Measurements from ENCODE around the gene RNF17. TPM values are rescaled to one million over a fixed set of nuclear protein-coding genes. Genes with fewer than 3 reads are reported as not detected.
"Not testable (repeated sequence)": the region's sequence is repeated elsewhere in the genome, so short reads cannot be mapped to it uniquely, and the experiment has no call there.

Gene RNF17, protein sequence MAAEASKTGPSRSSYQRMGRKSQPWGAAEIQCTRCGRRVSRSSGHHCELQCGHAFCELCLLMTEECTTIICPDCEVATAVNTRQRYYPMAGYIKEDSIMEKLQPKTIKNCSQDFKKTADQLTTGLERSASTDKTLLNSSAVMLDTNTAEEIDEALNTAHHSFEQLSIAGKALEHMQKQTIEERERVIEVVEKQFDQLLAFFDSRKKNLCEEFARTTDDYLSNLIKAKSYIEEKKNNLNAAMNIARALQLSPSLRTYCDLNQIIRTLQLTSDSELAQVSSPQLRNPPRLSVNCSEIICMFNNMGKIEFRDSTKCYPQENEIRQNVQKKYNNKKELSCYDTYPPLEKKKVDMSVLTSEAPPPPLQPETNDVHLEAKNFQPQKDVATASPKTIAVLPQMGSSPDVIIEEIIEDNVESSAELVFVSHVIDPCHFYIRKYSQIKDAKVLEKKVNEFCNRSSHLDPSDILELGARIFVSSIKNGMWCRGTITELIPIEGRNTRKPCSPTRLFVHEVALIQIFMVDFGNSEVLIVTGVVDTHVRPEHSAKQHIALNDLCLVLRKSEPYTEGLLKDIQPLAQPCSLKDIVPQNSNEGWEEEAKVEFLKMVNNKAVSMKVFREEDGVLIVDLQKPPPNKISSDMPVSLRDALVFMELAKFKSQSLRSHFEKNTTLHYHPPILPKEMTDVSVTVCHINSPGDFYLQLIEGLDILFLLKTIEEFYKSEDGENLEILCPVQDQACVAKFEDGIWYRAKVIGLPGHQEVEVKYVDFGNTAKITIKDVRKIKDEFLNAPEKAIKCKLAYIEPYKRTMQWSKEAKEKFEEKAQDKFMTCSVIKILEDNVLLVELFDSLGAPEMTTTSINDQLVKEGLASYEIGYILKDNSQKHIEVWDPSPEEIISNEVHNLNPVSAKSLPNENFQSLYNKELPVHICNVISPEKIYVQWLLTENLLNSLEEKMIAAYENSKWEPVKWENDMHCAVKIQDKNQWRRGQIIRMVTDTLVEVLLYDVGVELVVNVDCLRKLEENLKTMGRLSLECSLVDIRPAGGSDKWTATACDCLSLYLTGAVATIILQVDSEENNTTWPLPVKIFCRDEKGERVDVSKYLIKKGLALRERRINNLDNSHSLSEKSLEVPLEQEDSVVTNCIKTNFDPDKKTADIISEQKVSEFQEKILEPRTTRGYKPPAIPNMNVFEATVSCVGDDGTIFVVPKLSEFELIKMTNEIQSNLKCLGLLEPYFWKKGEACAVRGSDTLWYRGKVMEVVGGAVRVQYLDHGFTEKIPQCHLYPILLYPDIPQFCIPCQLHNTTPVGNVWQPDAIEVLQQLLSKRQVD (N-terminal part only)
- not detected for total RNA-seq
- long read RNA-seq = 0 reads

DNA sequence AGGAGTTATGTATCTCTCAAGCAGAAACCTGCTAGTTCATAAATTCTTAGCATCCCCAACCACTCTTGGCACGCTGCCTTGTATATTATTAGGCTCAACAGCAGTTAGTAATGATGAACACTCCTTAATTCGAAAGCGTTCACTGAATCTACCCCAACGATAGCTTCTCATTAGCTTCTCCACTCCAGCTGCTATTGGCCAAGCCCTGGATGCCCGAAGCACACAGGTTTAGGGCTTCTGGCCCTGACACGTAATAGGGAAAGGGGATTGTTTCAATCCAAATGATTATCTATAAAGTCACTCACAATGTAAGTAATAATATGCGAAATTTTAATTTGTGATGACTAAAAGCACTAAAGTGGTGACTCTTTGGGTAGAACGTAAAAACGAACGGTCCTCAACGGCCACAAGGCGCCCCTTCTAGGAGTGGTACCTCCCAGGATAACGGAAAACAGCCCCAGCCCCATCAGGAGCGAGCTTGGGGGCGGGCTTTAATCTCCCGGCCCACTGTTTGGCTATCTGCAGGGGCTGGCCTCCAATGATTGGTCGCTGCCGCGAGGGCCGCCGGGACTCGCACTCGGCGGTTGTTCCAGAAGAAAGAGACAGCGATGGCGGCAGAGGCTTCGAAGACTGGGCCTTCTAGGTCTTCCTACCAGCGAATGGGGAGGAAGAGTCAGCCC lies at the start of gene RNF17:
Gene RNF17, plus strand, starts transcription at position 574 of the 680 bp plus-strand sequence. Its CDS starts 35 bp downstream, at position 609.
- DNase-seq (ENCODE audit: low spot score) = no peak
- intact Hi-C loops (cut with DNase I) = no loop called here

DNA sequence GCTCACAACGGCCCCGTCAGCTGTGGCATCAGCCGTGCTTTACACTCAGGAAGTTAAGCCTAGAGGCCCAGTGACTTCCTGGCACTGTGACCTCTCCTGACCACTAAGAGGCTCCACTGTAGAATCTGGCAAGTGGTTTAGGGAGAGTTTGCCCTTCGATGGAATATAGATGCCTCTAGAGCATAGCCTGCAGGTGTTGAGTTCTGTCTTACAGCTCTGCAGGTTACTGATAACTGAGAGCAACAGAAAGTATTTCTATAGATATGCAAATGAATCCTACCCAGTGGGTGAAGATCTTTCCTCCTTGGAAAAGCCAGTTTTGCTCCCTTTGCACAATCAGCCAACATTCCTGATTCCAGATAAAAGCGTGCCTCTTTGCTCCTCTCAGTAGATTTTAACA lies 48.0 kb upstream of the RNF17 start:
- no peak for DNase-seq (ENCODE audit: low spot score)
- intact Hi-C loops (cut with DNase I) = no loop called here

DNA sequence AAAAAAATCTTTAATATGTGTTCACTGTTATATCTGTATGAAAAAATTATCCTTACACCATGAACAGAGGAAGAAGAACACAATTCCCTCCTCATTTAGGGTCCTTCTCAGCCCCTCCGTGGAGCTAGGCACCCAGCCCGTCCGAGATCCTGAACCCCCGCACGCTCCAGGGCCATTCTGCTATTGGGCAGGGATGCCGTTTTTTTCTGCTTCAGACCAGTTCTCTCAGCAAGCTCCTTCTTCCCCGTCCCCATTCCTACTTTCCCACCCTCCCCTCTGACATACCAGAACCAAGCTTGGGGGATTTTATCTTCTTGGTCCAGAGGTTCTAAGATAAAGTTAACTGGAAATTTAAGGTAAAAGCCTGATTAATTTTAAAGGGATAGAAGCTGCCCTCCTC lies 47.5 kb upstream of the RNF17 start:
- intact Hi-C loops (cut with DNase I) = no loop called here
- DNase-seq (ENCODE audit: low spot score) = no peak

DNA sequence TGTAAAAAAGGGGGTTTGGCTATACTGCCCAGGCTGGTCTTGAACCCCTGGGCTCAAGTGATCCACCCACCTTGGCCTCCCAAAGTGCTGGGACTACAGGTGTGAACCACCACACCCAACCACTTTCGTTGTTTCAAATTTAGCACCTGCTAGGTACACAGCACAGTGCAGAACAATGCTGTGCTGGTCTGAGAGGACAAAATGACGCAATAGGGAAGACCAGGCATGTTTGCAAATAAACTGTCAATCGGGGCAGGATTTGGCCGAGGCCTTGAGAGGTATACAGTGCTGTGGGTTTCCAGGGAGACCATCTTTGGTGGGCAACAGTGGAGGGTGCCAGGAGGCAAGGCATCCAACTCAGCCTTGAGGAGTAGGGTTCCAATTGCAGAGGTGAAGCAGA lies 46.8 kb upstream of the RNF17 start:
- intact Hi-C loops (cut with DNase I) = no loop called here
- no peak for DNase-seq (ENCODE audit: low spot score)

DNA sequence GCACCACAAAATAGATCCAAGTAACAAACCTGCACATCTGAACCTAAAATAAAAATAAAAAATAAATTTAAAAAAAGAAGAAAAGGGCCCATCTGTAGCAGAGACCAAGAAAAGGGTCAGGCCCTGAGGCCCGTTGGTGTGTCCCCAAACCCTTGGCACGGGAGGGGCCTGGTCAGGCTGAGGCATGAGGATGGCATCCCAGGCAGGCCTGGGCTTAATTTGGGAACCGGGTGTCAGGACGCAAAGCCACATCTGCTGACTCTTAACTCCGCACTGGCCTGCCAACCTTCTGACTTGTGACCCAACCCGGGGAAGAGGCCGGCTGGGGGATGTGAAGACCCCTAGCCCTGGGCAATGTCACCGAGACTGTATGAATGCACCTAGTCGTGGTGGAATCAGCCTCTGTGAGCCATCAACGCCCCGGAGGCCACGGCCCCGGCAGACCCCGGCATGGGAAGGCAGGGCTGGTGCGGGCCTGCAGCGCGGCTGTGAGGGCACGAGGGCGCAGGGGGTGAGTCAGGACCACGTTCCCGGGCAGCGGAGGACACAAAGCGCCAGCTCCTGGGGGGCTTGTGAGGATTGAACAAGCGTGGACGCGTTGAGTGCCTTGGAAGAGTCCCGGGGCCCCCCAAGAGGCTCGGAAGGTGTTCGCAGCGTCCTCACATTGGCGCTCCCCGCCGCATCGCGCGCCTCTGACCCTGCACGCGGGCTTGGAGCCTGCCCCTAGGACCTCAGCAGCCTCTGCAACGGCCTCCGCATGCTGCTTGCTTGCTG lies 45.6 kb upstream of the RNF17 start:
- DNase-seq (ENCODE audit: low spot score) = no peak
- intact Hi-C loops (cut with DNase I) = no loop called here

DNA sequence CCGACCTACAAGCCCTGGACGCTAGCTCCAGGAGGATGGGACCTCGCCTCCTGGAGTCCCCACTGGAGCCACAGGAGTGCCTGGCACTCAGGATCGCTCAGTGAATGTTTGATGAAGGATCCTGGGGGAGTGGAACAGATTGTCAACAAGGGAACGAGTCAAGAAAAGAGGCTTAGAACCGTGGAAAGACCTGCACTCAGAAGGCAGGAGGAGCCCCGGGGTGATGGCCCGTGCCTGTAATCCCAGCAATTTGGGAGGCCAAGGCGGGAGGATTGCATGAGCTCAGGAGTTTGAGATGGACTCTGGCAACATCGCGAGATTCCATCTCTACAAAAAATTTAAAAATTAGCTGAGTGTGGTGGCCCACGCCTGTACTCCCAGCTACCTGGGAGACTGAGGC lies 44.8 kb upstream of the RNF17 start:
- intact Hi-C loops (cut with DNase I) = no loop called here
- DNase-seq (ENCODE audit: low spot score) = no peak

DNA sequence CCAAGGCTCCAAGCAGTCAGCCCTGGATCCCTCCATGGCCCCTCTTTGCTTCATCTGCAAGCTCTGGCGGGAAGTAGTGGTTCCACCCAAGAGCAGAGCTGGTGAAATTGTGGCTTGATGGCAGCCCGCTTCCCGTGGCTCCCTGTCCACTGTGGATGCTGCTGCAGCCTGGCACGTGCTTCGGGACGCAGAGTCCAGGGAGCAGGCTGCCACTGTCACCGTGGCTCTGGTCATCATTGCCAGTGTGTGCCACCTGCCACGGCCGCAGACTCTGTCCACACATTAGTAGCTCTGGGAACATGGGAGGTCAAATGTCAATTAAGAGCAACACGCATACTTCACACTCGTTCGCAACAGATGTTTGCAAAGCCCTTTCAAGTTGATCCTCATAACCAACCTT lies 40.8 kb upstream of the RNF17 start:
- no peak for DNase-seq (ENCODE audit: low spot score)
- intact Hi-C loops (cut with DNase I) = no loop called here

DNA sequence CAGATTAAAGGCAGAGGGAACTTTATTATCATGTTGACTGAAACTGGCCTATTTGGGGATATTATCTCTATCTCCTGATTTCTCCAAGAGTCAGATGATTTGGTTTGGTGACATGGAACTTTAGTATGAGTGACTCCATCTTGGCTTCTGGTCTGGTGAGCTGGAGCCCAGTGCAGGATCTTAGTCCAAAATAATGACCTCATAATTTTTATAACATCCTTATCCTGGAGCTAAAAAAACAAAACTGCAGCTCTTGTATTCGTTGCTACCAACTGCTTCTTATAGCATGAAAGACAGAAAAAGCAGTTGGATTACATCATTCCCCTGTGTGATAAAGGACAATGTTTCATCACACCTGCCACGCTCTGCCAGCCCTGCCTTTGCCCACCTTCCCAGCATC lies 39.3 kb upstream of the RNF17 start:
- no peak for DNase-seq (ENCODE audit: low spot score)
- intact Hi-C loops (cut with DNase I) = no loop called here

DNA sequence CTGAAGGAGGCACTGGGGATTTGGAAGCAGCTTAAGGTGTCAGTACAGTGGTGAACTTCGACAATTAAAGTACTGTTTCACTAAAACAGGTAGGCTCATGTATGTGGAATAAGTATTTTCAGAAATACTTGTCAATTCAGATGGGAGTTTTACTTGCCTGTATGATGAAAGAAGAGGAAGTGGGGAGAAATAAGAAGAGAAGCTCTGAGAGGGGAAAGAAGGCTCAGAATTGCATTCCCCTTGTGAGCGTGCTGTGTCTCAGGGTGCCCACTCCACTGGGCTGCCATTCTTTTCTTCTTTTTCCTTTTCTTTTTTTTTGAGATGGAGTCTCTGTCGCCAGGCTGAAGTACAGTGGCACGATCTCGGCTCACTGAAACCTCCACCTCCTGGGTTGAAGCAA lies 38.6 kb upstream of the RNF17 start:
- intact Hi-C loops (cut with DNase I) = no loop called here
- no peak for DNase-seq (ENCODE audit: low spot score)

DNA sequence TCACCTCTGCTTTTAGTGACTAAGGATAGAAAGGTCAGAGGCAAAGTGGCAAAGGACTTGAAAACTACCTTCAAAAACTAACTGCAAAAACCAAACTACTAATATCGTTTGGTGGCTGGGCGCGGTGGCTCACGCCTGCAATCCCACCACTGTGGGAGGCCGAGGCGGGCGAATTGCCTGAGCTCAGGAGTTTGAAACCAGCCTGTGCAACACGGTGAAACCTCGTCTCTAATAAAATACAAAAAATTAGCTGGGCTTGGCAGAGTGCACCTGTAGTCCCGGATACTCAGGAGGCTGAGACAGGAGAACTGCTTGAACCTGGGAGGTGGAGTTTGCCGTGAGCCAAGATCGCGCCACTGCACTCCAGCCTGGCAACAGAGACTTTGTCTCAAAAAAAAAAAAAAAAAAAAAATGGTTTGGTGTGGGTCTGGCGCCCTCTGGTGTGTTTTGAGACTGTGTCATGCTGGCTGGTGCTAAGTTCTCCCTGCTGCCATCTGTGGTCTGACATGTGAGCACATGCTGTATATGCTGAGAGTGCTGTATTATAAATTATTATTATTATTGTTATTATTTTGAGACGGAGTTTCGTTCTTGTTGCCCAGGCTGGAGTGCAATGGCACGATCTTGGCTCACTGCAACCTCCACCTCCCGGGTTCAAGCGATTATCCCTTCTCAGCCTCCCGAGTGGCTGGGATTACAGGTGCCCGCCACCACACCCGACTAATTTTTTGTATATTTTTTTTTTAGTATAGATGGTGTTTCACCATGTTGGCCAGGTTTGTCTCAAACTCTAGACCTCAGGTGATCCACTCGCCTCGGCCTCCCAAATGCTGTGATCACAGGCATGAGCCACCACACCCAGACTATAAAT lies 36.0 kb upstream of the RNF17 start:
- intact Hi-C loops (cut with DNase I) = loop anchor here (2.0 kb wide), 1 partner anchor 33 kb away; no protein-coding TSS in a partner anchor
- no peak for DNase-seq (ENCODE audit: low spot score)

DNA sequence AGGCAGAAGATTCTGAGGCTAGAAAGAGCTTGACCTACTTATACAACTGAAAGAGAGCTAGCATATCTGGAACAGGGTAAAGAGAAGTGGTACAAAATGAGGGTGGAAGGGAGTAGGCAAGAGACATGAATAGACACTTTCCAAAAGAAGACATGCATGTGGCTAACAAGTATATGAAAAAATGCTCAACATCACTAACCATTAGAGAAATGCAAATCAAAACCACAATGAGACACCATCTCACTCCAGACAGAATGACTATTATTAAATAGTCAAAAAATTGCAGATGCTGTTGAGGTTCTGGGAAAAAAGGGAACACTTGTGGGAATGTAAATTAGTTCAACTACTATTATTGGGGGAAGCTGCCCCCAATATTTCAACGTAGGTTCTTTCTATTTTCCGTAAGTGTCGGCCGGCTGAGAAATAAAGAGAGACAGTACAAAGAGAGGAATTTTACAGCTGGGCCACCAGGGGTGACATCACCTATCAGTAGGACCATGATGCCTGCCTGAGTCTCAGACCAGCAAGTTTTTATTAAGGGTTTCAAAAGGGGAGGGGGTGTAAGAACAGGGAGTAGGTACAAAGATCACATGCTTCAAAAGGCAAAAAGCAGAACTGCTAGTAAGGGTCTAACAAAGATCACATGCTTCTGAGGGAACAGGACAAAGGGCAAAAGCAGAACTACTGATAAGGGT lies 32.9 kb upstream of the RNF17 start:
- intact Hi-C loops (cut with DNase I) = loop anchor here (5.0 kb wide), 1 partner anchor 154 kb away; no protein-coding TSS in a partner anchor

DNA sequence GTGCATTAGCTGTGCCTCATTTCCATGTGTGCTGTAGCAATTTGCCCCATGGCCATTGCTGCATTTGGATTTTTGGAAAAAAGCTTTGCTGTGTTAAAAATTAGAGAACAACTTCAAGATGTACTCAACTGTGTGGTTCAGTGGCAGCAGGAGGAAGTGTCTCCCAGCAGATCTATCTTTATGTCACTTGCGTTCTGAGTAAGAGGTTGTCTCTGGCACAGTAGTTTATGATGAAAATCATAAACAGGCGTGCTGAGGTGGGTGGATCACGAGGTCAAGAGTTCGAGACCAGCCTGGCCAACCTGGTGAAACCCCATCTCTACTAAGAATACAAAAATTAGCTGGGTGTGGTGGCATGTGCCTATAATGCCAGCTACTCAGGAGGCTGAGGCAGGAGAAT lies 29.0 kb upstream of the RNF17 start:
- intact Hi-C loops (cut with DNase I) = loop anchor here (5.0 kb wide), 1 partner anchor 158 kb away; no protein-coding TSS in a partner anchor

More for the DNA sequence above, 32.9 kb upstream of the RNF17 start:
- DNase-seq (ENCODE audit: low spot score) = not testable (repeated sequence)

DNA sequence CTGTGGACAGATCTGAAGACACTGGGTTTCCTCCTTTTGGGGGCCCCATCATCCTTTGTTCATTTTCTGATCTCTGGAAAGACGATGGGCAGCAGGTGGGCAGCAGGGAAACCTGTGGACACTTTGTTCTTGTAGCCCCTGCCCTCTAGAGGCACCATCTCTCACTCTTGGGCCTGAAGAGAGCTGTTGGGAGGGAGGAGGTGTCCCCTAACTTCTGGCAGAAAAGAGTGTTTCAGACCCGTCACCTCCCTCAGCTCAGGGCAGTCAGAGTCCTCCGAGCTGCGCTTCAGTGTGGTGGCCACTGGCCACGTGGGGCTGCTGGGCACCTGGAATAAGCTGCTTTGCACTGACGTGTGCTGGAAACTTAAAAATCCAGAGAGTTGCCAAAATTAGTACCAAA lies 26.9 kb upstream of the RNF17 start:
- intact Hi-C loops (cut with DNase I) = no loop called here
- no peak for DNase-seq (ENCODE audit: low spot score)

More for the DNA sequence above, 29.0 kb upstream of the RNF17 start:
- DNase-seq (ENCODE audit: low spot score) = no peak

DNA sequence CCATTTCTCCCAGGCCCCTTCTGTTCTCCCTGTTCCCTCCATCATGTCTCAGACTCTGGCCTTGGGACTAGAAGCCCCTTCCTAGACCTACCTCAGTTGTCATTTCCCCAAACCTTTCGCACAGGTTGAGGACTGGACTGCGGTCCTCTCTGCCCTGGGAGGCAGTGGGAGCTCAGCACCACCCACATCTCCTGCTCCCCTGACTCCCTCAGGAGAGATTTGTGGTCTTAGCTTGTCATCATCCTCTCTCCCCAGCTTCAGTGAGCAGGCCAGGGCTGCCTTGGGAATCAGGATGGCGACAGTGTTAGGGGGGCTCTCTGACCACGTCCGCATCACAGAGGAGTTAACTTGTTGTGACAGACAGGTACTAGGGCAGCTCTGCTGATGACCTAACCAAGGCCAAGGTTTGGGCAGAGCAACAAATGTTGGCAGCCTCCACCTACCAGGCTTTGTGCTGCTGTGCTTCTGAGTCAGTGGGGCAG lies 25.6 kb upstream of the RNF17 start:
- DNase-seq (ENCODE audit: low spot score) = no peak
- intact Hi-C loops (cut with DNase I) = no loop called here

DNA sequence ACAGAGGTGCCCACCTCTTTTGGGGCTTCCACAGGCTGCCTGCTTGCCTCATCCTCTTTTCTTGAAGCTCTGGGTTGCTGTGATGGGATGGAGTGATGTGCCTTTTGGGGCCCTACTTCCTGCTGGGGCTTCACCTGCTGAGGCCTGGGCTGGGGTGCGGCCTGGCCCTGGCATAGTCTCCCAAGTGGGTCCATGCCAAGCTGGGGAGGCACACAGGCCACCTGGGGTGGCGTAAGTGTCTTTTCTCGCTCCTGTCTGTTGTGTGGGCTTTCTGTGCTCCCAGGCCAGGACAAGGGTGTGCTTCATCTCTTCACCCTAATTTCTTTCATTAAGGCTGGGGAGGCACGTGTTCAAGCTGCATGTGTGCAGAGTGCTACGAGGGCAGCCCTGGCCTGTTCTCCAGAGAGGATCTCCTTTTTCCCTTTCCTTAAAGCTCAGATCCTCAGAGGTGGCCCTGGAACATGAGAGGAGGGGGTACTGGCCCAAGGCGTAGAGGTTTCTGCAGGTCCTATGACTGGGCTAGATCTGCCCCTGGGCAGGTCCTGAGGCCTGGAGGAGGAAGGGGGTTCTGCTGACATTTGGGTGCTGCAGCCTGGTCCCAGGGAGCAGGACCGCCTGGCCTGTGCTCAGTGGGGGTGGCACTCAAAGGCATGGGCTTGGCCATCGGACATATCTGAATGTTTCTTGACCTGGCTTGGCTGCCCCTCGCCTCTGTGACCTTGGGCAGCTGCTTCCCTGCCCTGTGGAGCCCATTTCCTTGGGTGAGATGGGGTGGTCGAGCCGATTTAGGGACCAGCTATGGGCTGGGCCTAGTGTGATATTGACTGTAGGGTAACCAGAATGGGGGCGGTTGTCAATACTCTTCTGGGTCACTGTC lies 23.7 kb upstream of the RNF17 start:
- no peak for DNase-seq (ENCODE audit: low spot score)
- intact Hi-C loops (cut with DNase I) = no loop called here

Measured in cardiac septum (tissue), 1 donor.